OCI-LY7 (cell line): ENCODE results near the gene CRYBA1. TPM values are rescaled to one million over a fixed set of nuclear protein-coding genes. Genes with fewer than 3 reads are reported as not detected.
A peak's percentile ranks its signal among the peaks of the same experiment; 100 is the strongest.

Source experiments
- BruUV-seq: library from RNA; stranded (reverse); fragments of 400-500 nt; replicated peaks from 2 replicates; lab custom pipeline; 2021; lab: Mats Ljungman, UMichigan
- CTCF ChIA-PET: fragments of 300-600 bp; sonication (Branson Sonifier 250); formaldehyde crosslinking; loops from one replicate; lab custom pipeline; 2022; ENCODE audit warnings: antibody characterized with exemption; ENCODE audit not compliant: unreplicated experiment; lab: Charles Lee
- POLR2A ChIA-PET: fragments of 300-600 bp; sonication (Branson Sonifier 250); formaldehyde crosslinking; loops from one replicate; lab custom pipeline; 2022; ENCODE audit warnings: antibody characterized with exemption; lab: Charles Lee
- DNase-seq: peaks from one replicate; pipeline ENCODE4 v3.0.0-alpha.2; 2015; ENCODE audit warnings: low spot score
- H2AFZ ChIP-seq: fragments of 200-600 bp; sonication (generic), shearing (Covaris generic); 2 replicates; pipeline ENCODE4 v1.6.1; 2014; ENCODE audit warnings: mild to moderate bottlenecking, antibody characterized with exemption, low read length, moderate library complexity
- H3K27ac ChIP-seq: fragments of 200-600 bp; sonication (generic); 2 replicates; pipeline ENCODE4 v1.5.1; 2014; ENCODE audit warnings: mixed run types, low read depth, mild to moderate bottlenecking, moderate library complexity, low read length, inconsistent platforms; ENCODE audit not compliant: poor library complexity, severe bottlenecking
- H3K36me3 ChIP-seq: fragments of 200-600 bp; sonication (generic); 2 replicates; pipeline ENCODE4 v1.6.1; 2014; ENCODE audit warnings: mild to moderate bottlenecking, antibody characterized with exemption, low read length, moderate library complexity, mixed read lengths; ENCODE audit not compliant: insufficient read depth
- H3K4me1 ChIP-seq: fragments of 200-600 bp; sonication (generic); 2 replicates; pipeline ENCODE4 v1.5.1; 2014; ENCODE audit warnings: mild to moderate bottlenecking, low read length; ENCODE audit not compliant: insufficient read depth, poor library complexity, severe bottlenecking
- H3K4me2 ChIP-seq: fragments of 200-600 bp; sonication (generic); 2 replicates; pipeline ENCODE4 v1.6.1; 2014; ENCODE audit warnings: mild to moderate bottlenecking, low read length
- H3K4me3 ChIP-seq: fragments of 200-600 bp; sonication (generic); 2 replicates; pipeline ENCODE4 v1.5.1; 2014; ENCODE audit warnings: mild to moderate bottlenecking, low read depth, low read length; ENCODE audit not compliant: poor library complexity, severe bottlenecking
- H3K79me2 ChIP-seq: fragments of 200-600 bp; sonication (generic); 2 replicates; pipeline ENCODE4 v1.6.1; 2016; ENCODE audit warnings: low read depth, mild to moderate bottlenecking, low read length, moderate library complexity, mixed read lengths; ENCODE audit not compliant: insufficient read depth
- H3K9me2 ChIP-seq: fragments of 200-600 bp; sonication (generic); 2 replicates; pipeline ENCODE4 v1.6.1; 2016; ENCODE audit warnings: mild to moderate bottlenecking, low read length, mixed read lengths; ENCODE audit not compliant: insufficient read depth
- H3K9me3 ChIP-seq: fragments of 200-600 bp; sonication (generic); 2 replicates; pipeline ENCODE4 v1.6.1; 2014; ENCODE audit warnings: mild to moderate bottlenecking, mixed run types, low read length, mixed read lengths
- H4K20me1 ChIP-seq: fragments of 200-600 bp; sonication (generic); 2 replicates; pipeline ENCODE4 v1.6.1; 2014; ENCODE audit warnings: mild to moderate bottlenecking, antibody characterized with exemption, low read length, moderate library complexity, mixed read lengths; ENCODE audit not compliant: insufficient read depth
- EZH2phosphoT487 ChIP-seq: fragments of 200-600 bp; sonication (generic); IDR thresholded peaks from 2 replicates; pipeline ENCODE4 v1.6.1; 2018; ENCODE audit warnings: low read depth, borderline replicate concordance, mild to moderate bottlenecking, mixed run types, antibody characterized with exemption, low read length, moderate library complexity, mixed read lengths
- intact Hi-C: fragments of 100-400 bp; cut with micrococcal nuclease; formaldehyde crosslinking; loops from one replicate; pipeline ENCODE4 v1.10.0; 2022; ENCODE audit not compliant: unreplicated experiment
- total RNA-seq, 2 experiments: library from RNA; depleted of rRNA in 1 of 2; stranded (reverse); fragments of >200 nt in 1 of 2; shearing (Covaris generic) in 1 of 2; gene quantifications; 2 replicates each; pipeline ENCODE4 v1.2.3, GENCODE V29; 2014 to 2022
- TF ChIP-seq, protein P1 (sequence below): fragments of 200-600 bp; sonication (generic); conservative IDR thresholded peaks from 2 replicates; pipeline ENCODE4 v1.5.1; 2014; ENCODE audit warnings: mild to moderate bottlenecking, antibody characterized with exemption, low read length, moderate library complexity, mixed read lengths

CRYBA1 gene
- total RNA-seq, 2 experiments from 2014 or later = not detected

DNA sequence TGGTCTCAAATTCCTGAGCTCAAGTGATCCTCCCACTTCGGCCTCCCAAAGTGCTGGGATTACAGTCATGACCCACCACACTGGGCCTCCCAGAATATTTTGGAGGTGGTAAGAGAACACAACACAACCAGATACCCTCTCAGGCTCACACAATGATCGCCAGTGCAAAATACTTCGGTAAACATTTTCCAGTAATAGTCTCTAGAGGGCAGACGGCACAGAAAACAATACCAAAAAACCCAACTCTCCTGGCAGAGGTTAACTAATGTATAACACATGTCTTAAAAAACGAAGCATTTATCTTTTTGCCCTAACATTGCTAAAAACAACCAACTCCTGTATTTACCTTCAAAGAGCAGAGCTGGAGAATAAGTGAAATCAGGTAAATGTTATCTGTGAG is 36.8 kb downstream of the CRYBA1 start:
- Histone ChIP-seq H3K36me3 (peaks cover 99% of the 10 kb centered on the region), H3K4me2 (0 out of 2 replicates have a peak overlapping the region, but pooled peaks have one; percentile 22), H4K20me1 (peaks cover 36% of the 10 kb centered on the region), H3K79me2 (peaks cover 100% of the 10 kb centered on the region), H3K4me1 (peaks cover 6% of the 10 kb centered on the region), H2AFZ (no peak overlapping the region), H3K9me3 (peaks cover 34% of the 10 kb centered on the region), H3K9me2 (no peaks in the 10 kb centered on the region), H3K4me3 (no peak overlapping the region), H3K27ac (no peak overlapping the region)
- POLR2A ChIA-PET = no interaction called here
- BruUV-seq = no TSS peak
- CTCF ChIA-PET = interaction anchor here (1.2 kb wide), 1 partner anchor 11 kb away, joined by 3 read pairs; the partner anchor contains the start of gene NUFIP2
- DNase-seq = peak; percentile 9
- intact Hi-C loops = no loop called here
- TF ChIP-seq EZH2phosphoT487 = no peak
- TF ChIP-seq, protein P1, sequence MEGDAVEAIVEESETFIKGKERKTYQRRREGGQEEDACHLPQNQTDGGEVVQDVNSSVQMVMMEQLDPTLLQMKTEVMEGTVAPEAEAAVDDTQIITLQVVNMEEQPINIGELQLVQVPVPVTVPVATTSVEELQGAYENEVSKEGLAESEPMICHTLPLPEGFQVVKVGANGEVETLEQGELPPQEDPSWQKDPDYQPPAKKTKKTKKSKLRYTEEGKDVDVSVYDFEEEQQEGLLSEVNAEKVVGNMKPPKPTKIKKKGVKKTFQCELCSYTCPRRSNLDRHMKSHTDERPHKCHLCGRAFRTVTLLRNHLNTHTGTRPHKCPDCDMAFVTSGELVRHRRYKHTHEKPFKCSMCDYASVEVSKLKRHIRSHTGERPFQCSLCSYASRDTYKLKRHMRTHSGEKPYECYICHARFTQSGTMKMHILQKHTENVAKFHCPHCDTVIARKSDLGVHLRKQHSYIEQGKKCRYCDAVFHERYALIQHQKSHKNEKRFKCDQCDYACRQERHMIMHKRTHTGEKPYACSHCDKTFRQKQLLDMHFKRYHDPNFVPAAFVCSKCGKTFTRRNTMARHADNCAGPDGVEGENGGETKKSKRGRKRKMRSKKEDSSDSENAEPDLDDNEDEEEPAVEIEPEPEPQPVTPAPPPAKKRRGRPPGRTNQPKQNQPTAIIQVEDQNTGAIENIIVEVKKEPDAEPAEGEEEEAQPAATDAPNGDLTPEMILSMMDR = peak; percentile 66

- H3K4me3 ChIP-seq = no peak overlapping the region
- DNase-seq = no peak
- TF ChIP-seq EZH2phosphoT487 = no peak
- TF ChIP-seq, protein P1 = no peak
- peaks cover 36% of the 10 kb centered on the region; the same call in 1 of the 2 replicates for H4K20me1 ChIP-seq
- no peaks in the 10 kb centered on the region for H3K9me2 ChIP-seq
- H3K9me3 ChIP-seq = peaks cover 29% of the 10 kb centered on the region
- CTCF ChIA-PET = no interaction called here
- POLR2A ChIA-PET = no interaction called here
- H2AFZ ChIP-seq = no peak overlapping the region
- no peak overlapping the region for H3K27ac ChIP-seq
- no TSS peak for BruUV-seq
- H3K36me3 ChIP-seq = peaks cover 99% of the 10 kb centered on the region
- H3K79me2 ChIP-seq = peaks cover 100% of the 10 kb centered on the region
- intact Hi-C loops = no loop called here
- peaks cover 9% of the 10 kb centered on the region for H3K4me1 ChIP-seq
- H3K4me2 ChIP-seq = peak overlapping the region; percentile 22; the same call in 1 of the 2 replicates
These were observed 37.3 kb downstream of the CRYBA1 start for GRCh38 chr17:29283961-29284360.

DNA sequence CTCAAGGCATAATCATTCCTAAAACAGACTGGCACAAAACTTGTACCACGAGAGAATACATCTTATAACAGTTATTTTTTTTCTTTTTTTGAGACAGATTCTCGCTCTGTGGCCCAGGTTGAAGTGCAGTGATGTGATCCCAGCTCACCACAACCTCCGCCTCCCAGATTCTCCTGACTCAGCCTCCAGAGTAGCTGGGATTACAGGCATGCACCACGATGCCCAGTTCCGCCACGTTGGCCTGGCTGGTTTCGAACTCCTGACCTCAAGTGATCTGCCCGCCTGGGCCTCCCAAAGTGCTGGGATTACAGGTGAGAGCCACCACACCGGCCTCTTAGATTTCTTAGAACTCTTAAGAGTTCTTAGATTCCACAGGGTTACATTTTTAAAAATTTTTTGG is 43.2 kb downstream of the CRYBA1 start:
- TF ChIP-seq EZH2phosphoT487 = no peak
- TF ChIP-seq, protein P1 = no peak
- peak overlapping the region; percentile 96 for H3K4me2 ChIP-seq
- H3K79me2 ChIP-seq = peaks cover 88% of the 10 kb centered on the region
- H3K4me1 ChIP-seq = peaks cover 25% of the 10 kb centered on the region
- H3K4me3 ChIP-seq = peak overlapping the region; percentile 95
- DNase-seq = no peak
- no peak overlapping the region for H2AFZ ChIP-seq
- no TSS peak for BruUV-seq
- no peaks in the 10 kb centered on the region; the same call in 1 of the 2 replicates for H3K9me3 ChIP-seq
- no peak overlapping the region for H3K27ac ChIP-seq
- CTCF ChIA-PET = no interaction called here
- POLR2A ChIA-PET = no interaction called here
- H3K9me2 ChIP-seq = no peaks in the 10 kb centered on the region
- H3K36me3 ChIP-seq = peaks cover 77% of the 10 kb centered on the region
- intact Hi-C loops = no loop called here
- H4K20me1 ChIP-seq = peaks cover 52% of the 10 kb centered on the region
